Small intestine (tissue), 7 donors: ENCODE results near the gene KIAA0825. TPM values are rescaled to one million over a fixed set of nuclear protein-coding genes. Genes with fewer than 3 reads are reported as not detected.

Experiments
- DNase-seq, 2 donors: peaks; one replicate each; pipeline versions ENCODE4 v3.0.0 to v3.0.0-alpha.2; 2013
- FAIRE-seq: peaks from 2 replicates; lab custom pipeline; 2012; peaks lifted over from hg19 to GRCh38; lab: Jason Lieb, UNC
- H3K27ac ChIP-seq, 3 donors: one replicate each; pipeline ENCODE4 v1.5.1; 2013; ENCODE audit warnings: low read length in 2 of 3, mild to moderate bottlenecking in 2 of 3, control low read depth in 1 of 3, inconsistent platforms in 1 of 3, low read depth in 1 of 3, moderate library complexity in 1 of 3
- H3K27me3 ChIP-seq, 3 donors: one replicate each; pipeline ENCODE4 v1.6.1; 2013; ENCODE audit warnings: low read length in 3 of 3, inconsistent platforms in 1 of 3; ENCODE audit not compliant: control insufficient read depth in 3 of 3, insufficient read depth in 3 of 3
- H3K36me3 ChIP-seq, 3 donors: one replicate each; pipeline ENCODE4 v1.6.1; 2013; ENCODE audit warnings: low read length in 3 of 3, inconsistent platforms in 1 of 3, low read depth in 1 of 3, mild to moderate bottlenecking in 1 of 3, moderate library complexity in 1 of 3; ENCODE audit not compliant: control insufficient read depth in 3 of 3, insufficient read depth in 2 of 3
- H3K4me1 ChIP-seq, 3 donors: one replicate each; pipeline ENCODE4 v1.6.1; 2013; ENCODE audit warnings: low read length in 2 of 3, inconsistent platforms in 1 of 3, low read depth in 1 of 3, mild to moderate bottlenecking in 1 of 3, moderate library complexity in 1 of 3; ENCODE audit not compliant: control insufficient read depth in 3 of 3, insufficient read depth in 2 of 3
- H3K4me3 ChIP-seq, 3 donors: one replicate each; pipeline ENCODE4 v1.5.1; 2013; ENCODE audit warnings: low read length in 3 of 3, control low read depth in 1 of 3, inconsistent platforms in 1 of 3, low read depth in 1 of 3, mild to moderate bottlenecking in 1 of 3, moderate library complexity in 1 of 3
- H3K9me3 ChIP-seq, 2 donors: one replicate each; pipeline ENCODE4 v1.6.1; 2013; ENCODE audit warnings: low read depth in 1 of 2, low read length in 1 of 2; ENCODE audit not compliant: control insufficient read depth in 2 of 2, insufficient read depth in 1 of 2
- WGBS, 3 donors: extraction: QIAGEN DNeasy Blood & Tissue Kit; methylation state at CpG; one replicate each; pipeline ENCODE4 v1.1.7; 2013; 5-methylcytosine and 5-hydroxymethylcytosine counted together
- polyA plus RNA-seq, 4 donors: library from polyadenylated mRNA; stranded (reverse) in 3 of 4; unstranded in 1 of 4; fragments of 200-250 nt in 3 of 4; fragments of 120-200 nt in 1 of 4; gene quantifications; one replicate each; pipeline versions ENCODE4 v1.2.1 to v1.2.3, GENCODE V29; 2013
- donor health status: healthy with polysubstance abuse.
- donor health status: control.
- donor health status: control.
- donor health status: Bipolar disorder and iron deficiency.
- donor health status: healthy.

KIAA0825 gene
- polyA plus RNA-seq, 4 donors = 0.51 to 2.6 (median 0.61) TPM

GRCh38 chr5:94538260-94538659, 80.1 kb downstream of the KIAA0825 start:
- Histone ChIP-seq H3K4me3 (no peak overlapping the region), H3K36me3 (peaks cover 0 to 3% (median 0%) of the 10 kb centered on the region in 3 donors), H3K9me3 (peaks cover 0 to 24% of the 10 kb centered on the region in 2 donors), H3K4me1 (peaks cover 0 to 3% (median 0%) of the 10 kb centered on the region in 3 donors), H3K27ac (no peak overlapping the region), H3K27me3 (no peaks in the 10 kb centered on the region)
- DNase-seq (peak in 1 of 2 donors; percentile 19), FAIRE-seq (no peak)
- whole genome bisulfite sequencing, 3 donors = 73 to 89% (median 85%) methylated on average over 3 of the region's 3 CpGs

DNA sequence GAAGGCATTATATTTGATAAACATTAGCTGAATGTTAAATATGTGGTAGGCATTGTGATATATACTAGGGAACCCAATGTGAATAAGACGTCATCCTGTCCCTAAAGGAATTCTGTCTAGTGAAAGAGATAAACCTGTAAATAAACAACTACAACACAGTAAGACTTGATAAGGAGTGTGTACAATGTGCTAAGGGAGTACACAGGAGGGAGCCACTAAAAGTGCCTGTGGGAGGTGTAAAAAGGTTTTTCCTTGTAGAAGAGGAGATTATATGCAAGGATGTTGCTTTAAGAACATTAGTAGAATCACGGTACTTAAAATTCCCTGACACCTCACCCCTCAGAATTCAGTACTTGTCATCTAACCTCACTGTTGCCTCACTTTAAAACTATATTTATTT, 91.7 kb downstream of the KIAA0825 start:
- H3K27me3 ChIP-seq = no peaks in the 10 kb centered on the region
- H3K4me3 ChIP-seq = no peak overlapping the region
- no peak overlapping the region for H3K27ac ChIP-seq
- FAIRE-seq (no peak), DNase-seq (peak in 1 of 2 donors; percentile 3)
- 65 to 79% (median 67%) methylated on average over 2 of the region's 2 CpGs for WGBS, 3 donors
- H3K4me1 ChIP-seq = no peaks in the 10 kb centered on the region
- H3K9me3 ChIP-seq = no peaks in the 10 kb centered on the region
- no peaks in the 10 kb centered on the region for H3K36me3 ChIP-seq

DNA sequence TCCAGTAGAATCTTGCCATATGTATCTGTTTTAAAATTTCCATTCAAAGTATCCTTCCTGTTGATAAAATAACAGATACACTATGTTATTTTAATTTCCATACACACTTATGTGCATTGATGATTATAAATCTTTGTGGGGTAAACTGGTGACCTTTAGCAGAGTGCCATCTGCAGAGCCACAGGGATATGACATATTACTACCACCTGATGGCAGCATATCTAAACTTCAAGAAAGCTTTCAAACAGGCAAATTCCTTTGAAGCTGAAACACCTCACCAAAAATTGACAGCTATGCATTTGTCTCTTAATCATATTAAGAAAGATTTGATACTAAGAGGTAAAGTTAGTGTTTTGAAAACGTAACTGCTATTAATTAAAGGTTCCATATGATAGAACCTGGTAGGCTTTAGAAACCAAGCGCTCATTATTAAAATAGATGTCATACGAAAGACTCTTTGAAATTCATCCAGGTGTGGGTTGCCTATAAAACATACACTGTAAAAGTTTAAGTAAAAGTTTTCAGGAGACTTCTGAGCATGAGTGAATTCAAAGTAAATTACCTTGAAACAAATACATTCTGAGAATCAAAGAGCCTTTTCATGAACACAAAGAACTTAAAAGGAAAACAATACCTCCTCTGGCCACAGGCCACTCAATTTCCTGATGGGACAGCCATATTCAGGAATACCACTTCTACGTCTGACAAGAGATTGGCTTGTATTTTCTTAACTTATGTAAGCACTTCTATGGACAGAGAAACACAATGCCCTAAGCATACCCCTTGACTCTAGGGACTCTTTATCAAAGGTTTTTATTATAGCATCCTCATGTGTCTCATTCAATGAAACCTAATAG, 93.3 kb downstream of the KIAA0825 start:
- no peak overlapping the region for H3K4me3 ChIP-seq
- no peaks in the 10 kb centered on the region for H3K27me3 ChIP-seq
- FAIRE-seq (peak; percentile 55), DNase-seq (peak; percentile 42 to 54)
- no peaks in the 10 kb centered on the region for H3K9me3 ChIP-seq
- no peaks in the 10 kb centered on the region for H3K36me3 ChIP-seq
- WGBS, 3 donors = 65 to 72% (median 69%) methylated on average over 4 of the region's 4 CpGs
- no peak overlapping the region for H3K27ac ChIP-seq
- H3K4me1 ChIP-seq = no peaks in the 10 kb centered on the region

GRCh38 chr5:94523018-94523417, 95.4 kb downstream of the KIAA0825 start:
- no peaks in the 10 kb centered on the region for H3K4me1 ChIP-seq
- H3K27me3 ChIP-seq = no peaks in the 10 kb centered on the region
- H3K36me3 ChIP-seq = no peaks in the 10 kb centered on the region
- H3K9me3 ChIP-seq = no peaks in the 10 kb centered on the region
- no peak for FAIRE-seq
- H3K27ac ChIP-seq = no peak overlapping the region
- H3K4me3 ChIP-seq = no peak overlapping the region
- DNase-seq = no peak

DNA sequence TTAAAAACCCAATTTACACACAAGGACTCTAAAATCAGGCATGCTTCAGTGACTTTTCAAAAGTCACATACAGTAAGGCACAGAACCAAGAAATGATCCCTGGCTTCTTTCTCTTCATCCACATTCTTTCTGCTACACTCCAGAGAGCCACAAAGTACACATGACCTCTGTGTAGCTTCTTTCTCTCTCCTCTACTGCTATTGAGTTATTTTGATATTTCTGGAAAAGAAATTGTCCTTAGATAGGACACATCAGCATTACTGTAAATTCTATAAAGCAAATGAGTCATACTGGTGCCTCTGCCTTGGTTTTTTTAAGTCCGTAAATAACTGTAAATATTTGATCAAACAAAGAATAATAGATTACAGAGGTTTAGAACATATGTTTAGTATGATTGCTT, 96.3 kb downstream of the KIAA0825 start:
- Histone ChIP-seq H3K4me3 (no peak overlapping the region), H3K4me1 (no peaks in the 10 kb centered on the region), H3K27ac (no peak overlapping the region), H3K9me3 (no peaks in the 10 kb centered on the region), H3K36me3 (no peaks in the 10 kb centered on the region), H3K27me3 (no peaks in the 10 kb centered on the region)
- DNase-seq (no peak), FAIRE-seq (no peak)
- WGBS, 3 donors = 80 to 94% (median 87%) methylated on average over 1 of the region's 1 CpG

DNA sequence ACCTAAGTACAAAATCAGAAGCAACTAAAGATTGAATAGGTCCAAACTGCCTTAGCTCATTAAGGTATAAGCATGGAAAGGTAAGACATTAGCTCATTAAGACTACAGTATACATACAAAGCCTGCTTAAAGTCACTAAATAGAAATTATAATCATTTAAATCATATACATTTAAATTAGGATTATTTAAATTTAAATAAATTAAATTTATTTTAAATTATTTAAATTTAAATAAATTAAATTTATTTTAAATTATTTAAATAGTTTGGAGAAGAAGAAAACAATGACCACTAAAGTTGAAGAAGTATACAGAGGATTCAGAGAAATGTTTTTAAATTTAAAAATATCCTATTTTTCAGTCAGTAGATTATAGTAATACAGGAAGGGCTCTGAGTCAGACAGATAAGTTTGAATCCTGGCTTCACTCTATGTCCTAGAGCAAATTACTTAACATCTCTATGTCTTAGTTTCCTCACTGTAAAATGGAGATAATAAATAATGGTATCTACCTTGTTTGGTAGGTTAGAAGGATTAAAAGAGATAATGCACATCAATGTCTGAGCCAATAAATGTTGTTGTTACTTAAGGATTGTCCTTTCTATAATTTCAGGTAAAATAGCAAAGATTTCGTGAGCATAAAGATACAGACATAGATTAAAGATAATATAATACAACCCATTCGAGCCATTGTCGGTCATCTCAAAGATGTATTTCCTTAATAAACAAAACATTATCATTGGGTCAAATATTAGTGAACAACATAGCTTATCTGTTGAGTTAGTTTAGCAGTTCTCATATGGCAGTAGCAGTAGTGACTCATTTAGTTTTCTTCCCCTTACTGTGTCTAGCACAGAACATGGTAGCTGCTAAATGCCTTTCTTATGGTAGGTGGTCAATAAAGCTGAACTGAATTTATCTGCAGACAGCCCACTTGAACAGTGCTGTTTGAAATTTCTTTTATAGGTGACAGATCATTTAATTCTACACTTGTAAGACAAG, 100.6 kb downstream of the KIAA0825 start:
- H3K27me3 ChIP-seq = no peaks in the 10 kb centered on the region
- WGBS, 3 donors = 79 to 97% (median 96%) methylated on average over 3 of the region's 3 CpGs
- H3K4me1 ChIP-seq = no peaks in the 10 kb centered on the region
- H3K27ac ChIP-seq = no peak overlapping the region
- DNase-seq = no peak
- H3K4me3 ChIP-seq = no peak overlapping the region
- H3K36me3 ChIP-seq = no peaks in the 10 kb centered on the region
- FAIRE-seq = peak; percentile 77
- H3K9me3 ChIP-seq = no peaks in the 10 kb centered on the region

DNA sequence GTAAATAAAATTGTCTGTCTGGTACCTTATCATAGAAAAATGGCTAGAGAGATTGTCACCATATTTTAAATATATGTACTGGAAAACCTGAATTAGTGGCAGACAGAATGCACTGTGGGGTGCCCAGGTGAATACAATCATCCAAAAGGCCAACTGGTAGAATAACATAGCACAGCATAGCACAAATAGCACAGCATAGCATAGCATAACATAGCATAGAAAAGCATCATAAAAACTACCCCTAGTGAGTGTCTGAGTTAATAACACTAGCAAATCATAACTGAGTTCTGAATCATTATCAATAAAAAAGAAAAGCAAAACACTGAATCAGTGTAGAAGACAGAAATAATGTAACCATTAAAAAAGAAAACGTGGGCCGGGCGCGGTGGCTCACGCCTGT, 102.3 kb downstream of the KIAA0825 start:
- WGBS, 3 donors = 96 to 99% (median 99%) methylated on average over 5 of the region's 5 CpGs

DNA sequence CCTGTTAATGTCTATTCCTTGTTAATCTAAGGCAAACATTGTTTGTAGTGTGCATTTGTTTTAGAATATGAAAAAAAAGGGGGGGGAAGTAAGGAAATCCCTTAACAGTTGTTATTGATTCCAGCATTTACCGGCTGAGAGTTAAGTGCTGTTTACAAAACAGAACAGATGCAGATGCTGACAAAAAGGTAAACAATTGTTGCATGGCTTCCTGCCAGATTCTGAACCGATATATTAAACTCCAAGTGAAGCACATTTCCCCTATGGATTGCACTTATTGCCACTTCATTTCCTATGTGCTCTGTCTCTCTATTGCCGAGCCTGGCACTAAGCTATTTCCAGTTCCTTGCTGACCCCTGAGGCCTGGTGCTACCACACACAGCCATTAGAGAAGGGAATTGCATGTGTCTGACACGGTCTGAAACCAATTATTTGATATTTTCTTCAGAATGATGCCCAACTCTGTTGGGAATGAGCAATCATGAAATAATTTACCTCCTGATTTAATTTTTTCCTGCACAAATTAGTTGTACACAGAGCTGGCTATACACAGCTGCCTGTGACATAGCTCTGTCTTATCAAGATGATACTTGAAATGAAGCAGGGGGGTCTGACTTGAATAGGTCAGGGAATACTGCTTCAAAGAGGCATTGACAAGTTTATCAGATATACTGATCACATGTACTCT, 109.8 kb downstream of the KIAA0825 start:
- Histone ChIP-seq H3K36me3 (no peaks in the 10 kb centered on the region), H3K4me1 (no peaks in the 10 kb centered on the region), H3K9me3 (no peaks in the 10 kb centered on the region), H3K27me3 (no peaks in the 10 kb centered on the region), H3K4me3 (no peak overlapping the region), H3K27ac (no peak overlapping the region)
- FAIRE-seq (no peak), DNase-seq (no peak)
- WGBS, 3 donors = 51 to 56% (median 51%) methylated on average over 4 of the region's 4 CpGs

More for the DNA sequence above, 102.3 kb downstream of the KIAA0825 start:
- DNase-seq = no peak
- no peaks in the 10 kb centered on the region for H3K27me3 ChIP-seq
- no peak for FAIRE-seq
- no peak overlapping the region for H3K27ac ChIP-seq
- H3K36me3 ChIP-seq = no peaks in the 10 kb centered on the region
- no peak overlapping the region for H3K4me3 ChIP-seq
- no peaks in the 10 kb centered on the region for H3K4me1 ChIP-seq
- H3K9me3 ChIP-seq = no peaks in the 10 kb centered on the region
